NCI-H2107 treated with DMSO at 0.1 percent for 48 hours (cell line): ENCODE data around the gene SCRN1.
"Not testable (repeated sequence)": the region's sequence is repeated elsewhere in the genome, so short reads cannot be mapped to it uniquely, and the experiment has no call there.

Experiments used
- DNase-seq: peaks from one replicate; lab custom pipeline; 2025; ENCODE audit not compliant: unreplicated experiment; lab: John Stamatoyannopoulos, UW

The SCRN1 gene

DNA sequence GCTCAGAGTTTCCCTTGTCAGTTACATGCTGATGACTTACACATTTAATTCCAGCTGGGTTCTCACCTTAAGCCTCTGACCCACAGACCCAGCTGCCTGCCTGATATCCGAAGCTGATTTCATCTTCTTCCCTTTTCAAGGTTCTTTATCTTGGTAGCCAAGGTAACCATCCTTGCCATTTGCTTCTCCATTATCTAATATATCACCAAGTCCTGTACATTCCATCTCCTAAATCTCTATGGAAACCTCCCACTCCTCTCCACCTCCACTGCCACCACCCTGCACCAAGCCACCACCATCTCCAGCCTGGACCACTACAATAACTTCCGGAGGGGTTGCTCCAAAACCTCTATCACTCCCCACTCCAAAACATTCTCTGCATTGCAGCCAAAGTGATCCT is 19.9 kb downstream of the SCRN1 start:
- DNase-seq, result no peak

- DNase-seq, result no peak
Measured at GRCh38 chr7:29968683-29969395, 20.8 kb downstream of the SCRN1 start.

- DNase-seq, result no peak
Measured at GRCh38 chr7:29965030-29965429, 24.6 kb downstream of the SCRN1 start.

DNA sequence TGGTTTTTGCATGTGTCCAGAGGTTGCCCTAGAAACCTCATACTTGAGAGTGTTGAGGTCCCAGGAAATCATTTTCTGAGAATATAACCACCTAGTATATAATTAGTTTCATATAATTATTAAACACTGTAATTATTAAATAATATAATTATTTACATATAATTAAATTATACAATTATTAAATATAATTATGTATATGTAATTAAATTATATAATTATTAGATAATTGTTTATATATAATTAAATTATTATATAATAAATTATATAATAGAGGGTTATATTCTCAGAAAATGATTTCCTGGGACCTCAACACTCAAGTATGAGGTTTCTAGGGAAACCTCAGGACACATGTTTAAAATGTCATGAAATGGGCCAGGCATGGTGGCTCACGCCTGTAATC is 27.6 kb downstream of the SCRN1 start:
- DNase-seq, result no peak

DNA sequence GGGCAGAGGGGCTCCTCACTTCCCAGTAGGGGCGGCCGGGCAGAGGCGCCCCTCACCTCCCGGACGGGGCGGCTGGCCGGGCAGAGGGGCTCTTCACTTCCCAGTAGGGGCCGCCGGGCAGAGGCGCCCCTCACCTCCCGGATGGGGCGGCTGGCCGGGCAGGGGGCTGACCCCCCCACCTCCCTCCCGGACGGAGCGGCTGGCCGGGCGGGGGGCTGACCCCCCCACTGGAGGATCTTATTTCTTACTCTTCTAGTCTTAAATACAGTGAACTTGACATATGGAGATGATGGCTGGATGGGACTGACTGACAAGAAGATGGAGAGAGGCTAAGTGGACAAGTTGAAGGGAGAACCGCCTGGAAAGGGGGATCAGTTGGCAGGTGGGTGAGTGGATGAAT is 28.0 kb downstream of the SCRN1 start:
- DNase-seq, result not testable (repeated sequence)

- no peak for DNase-seq
Measured at GRCh38 chr7:29958667-29959358, 30.8 kb downstream of the SCRN1 start.

- peak; percentile 55 for DNase-seq
Measured at GRCh38 chr7:29957521-29958310, 31.9 kb downstream of the SCRN1 start.

DNA sequence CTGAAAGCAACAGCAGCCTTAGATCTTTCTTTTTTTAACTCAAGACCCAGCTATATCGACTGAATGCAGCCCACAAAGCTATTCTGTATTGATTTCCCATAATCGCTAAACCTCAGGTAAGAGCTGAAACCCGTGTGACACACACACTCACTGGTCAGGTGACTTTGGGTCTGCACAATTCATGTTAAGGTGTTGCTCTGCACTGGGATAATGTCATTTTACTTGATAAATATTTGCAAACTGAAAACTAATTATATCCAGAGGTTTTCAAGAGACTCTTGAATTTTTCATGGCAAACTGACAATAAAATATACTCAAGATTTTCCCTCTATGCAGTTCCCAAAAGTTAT is 33.1 kb downstream of the SCRN1 start:
- no peak for DNase-seq

- DNase-seq, result no peak
Measured at GRCh38 chr7:29955799-29956486, 33.7 kb downstream of the SCRN1 start.

GRCh38 chr7:29955075-29955792 is 34.4 kb downstream of the SCRN1 start:
- no peak for DNase-seq

- no peak for DNase-seq
Measured at GRCh38 chr7:29953726-29954347, 35.8 kb downstream of the SCRN1 start.

DNA sequence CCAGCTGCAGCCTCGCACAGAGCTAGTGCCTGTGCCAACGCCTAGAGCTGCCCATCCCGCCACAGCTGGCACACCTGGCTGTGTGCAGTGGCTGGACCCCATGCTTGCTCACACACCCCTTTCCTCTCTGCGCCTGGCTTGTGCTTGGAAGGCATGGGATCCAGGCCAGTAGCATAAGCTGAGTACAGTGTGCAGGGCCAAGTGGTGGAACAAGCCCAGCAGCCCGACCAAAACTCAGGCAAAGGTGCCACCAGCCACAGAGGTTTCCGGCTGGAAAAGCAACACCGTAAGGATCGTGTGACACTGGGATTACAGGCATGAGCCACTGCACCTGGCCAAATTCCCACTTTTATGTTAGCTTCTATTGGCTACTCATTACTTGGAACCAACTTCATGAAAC is 38.4 kb downstream of the SCRN1 start:
- no peak for DNase-seq

DNA sequence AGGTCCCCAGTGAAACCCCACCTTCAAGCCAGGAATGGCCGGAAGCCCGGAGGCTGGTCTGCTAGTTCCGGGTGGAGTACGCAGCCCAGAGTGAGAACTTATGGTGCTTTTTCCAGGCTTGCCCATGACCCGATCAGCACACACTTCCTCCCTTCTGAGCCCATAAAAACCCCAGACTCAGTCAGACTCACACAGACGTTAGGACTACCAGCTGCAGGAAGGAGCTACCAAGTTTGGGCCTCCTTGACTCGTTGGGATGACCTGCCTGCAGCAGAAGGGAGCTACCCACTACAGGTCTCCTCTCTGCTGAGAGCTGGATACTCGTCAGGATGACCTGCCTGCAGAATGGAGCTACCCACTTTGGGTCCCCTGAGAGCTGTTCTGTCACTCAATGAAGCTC is 39.1 kb downstream of the SCRN1 start:
- DNase-seq, result no peak

DNA sequence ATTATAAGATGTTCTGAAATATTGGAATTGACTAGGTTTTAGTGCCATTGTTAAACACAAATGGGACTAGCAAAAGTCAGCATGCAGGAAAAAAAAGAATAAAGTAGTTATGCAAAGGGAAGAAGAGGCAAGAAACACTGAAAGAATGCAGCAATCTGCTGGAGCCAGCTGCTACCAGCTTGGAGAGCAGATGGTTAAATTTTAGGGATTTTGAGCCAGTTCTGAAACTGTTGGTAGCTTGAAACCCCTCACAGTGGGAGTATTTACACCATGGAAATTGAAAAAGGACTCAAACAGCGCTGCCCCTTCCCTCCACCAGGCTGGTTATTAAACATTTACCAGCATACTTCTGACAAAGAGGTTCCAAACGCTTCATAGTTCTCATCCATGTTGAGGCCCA is 41.0 kb downstream of the SCRN1 start:
- no peak for DNase-seq

GRCh38 chr7:29946428-29947186 is 43.0 kb downstream of the SCRN1 start:
- DNase-seq, result no peak

- DNase-seq, result no peak
Measured at GRCh38 chr7:29945259-29945809, 44.3 kb downstream of the SCRN1 start.

DNA sequence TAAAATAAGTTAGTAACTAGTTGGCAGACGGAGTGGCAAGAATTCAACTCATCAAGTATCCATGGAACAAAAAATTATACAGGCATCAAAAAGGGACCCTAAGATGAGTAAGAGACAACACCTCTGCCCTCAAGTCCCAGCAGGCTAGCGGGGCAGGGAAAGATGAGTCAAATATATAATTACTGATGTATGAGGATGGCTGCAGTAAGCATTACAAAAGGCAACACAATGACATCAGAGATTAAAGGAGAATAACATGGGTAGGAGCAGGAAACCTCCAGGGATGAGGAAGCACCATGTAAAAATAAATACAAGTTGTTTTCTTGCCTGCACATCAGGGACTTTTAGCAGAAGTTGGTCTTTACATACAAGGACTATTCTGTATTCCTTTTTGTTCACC is 49.4 kb downstream of the SCRN1 start:
- DNase-seq, result no peak

GRCh38 chr7:29937132-29937531 is 52.5 kb downstream of the SCRN1 start:
- DNase-seq, result no peak

DNA sequence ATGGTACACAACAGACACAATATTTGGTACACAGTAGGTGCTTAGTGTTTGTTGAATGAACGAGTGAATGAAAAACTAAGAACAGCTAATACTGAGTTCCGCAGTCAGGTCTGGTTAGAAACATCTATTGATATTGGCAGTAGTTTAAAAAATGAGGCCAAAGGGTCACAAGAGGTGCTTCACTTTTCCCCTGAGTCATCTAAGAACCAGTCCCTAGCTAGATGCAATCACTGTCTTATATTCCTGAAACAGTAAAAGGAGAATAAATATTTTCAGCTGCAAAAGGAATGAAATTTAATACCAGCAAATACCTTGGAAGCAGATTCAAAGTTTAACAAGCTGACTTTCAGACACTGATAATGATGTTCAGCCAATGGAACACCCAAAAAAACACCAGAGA is 54.5 kb downstream of the SCRN1 start:
- DNase-seq, result no peak
